ENCODE measurements around the gene SYT14.

SYT14 gene

DNA sequence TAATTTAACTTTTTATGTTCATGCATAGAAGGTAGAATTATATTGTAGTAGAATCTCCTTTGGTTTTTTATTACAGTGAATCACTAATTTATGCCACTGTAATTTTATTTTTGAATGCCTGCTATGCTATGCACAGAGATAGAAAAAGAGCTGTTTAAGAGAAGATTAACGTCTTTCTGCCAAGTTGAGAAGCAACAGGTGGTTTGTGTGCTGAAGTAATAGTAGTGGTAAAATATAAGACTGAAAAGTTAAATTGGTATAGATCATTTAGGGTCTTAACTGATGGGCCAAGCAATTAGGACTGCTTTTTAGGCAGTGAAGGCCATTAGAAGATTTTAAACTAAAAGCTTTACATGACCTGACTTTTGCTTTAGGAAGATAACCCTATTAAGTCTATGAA, 115.1 kb downstream of the SYT14 start:
- Histone ChIP-seq H3K4me3 (ENCODE audit: severe bottlenecking) (no peak overlapping the region), H3K4me1 (ENCODE audit: insufficient read depth, poor library complexity, severe bottlenecking) (no peaks in the 10 kb centered on the region), H3K36me3 (ENCODE audit: low read depth) (no peaks in the 10 kb centered on the region), H3K27me3 (ENCODE audit: insufficient read depth, poor library complexity, severe bottlenecking) (no peaks in the 10 kb centered on the region), H3K9me3 (ENCODE audit: severe bottlenecking) (no peaks in the 10 kb centered on the region), H3K27ac (ENCODE audit: poor library complexity, severe bottlenecking) (no peak overlapping the region)
- no peak for TF ChIP-seq CTCF (IDR thresholded peaks at IDR 0.05; ENCODE audit: poor library complexity, severe bottlenecking)
- DNase-seq (ENCODE audit: low spot score) (no peak), ATAC-seq (ENCODE audit: low read depth) (no peak)

- H3K36me3 ChIP-seq (ENCODE audit: low read depth): no peaks in the 10 kb centered on the region
- H3K4me3 ChIP-seq (ENCODE audit: severe bottlenecking): no peak overlapping the region
- no peak for DNase-seq (ENCODE audit: low spot score)
- ATAC-seq (ENCODE audit: low read depth): no peak
- no peaks in the 10 kb centered on the region for H3K4me1 ChIP-seq (ENCODE audit: insufficient read depth, poor library complexity, severe bottlenecking)
- no peak for TF ChIP-seq CTCF (IDR thresholded peaks at IDR 0.05; ENCODE audit: poor library complexity, severe bottlenecking)
- no peaks in the 10 kb centered on the region for H3K9me3 ChIP-seq (ENCODE audit: severe bottlenecking)
- no peak overlapping the region for H3K27ac ChIP-seq (ENCODE audit: poor library complexity, severe bottlenecking)
- H3K27me3 ChIP-seq (ENCODE audit: insufficient read depth, poor library complexity, severe bottlenecking): no peaks in the 10 kb centered on the region
Measured at GRCh38 chr1:210057593-210057992, 119.6 kb downstream of the SYT14 start.

DNA sequence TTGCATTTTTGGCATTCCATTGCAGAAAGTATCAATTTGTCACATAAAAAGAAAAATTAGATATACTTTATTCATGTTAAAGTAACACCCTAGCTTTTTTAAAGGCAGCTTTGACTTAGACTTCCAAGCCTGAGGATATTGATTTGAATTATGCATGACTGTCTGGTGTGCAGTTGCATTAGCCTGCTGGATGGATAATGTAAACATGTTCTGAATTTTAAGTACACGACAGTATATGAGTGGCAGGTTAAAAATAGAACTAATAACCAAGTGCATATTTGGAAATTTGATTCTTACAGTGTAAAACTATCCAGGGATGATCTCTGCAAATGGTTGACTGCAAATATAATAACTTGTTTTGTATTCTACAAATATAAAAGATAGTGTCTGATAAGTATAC, 124.0 kb downstream of the SYT14 start:
- no peak for TF ChIP-seq CTCF (IDR thresholded peaks at IDR 0.05; ENCODE audit: poor library complexity, severe bottlenecking)
- no peak for DNase-seq (ENCODE audit: low spot score)
- Histone ChIP-seq H3K4me3 (ENCODE audit: severe bottlenecking) (no peak overlapping the region), H3K9me3 (ENCODE audit: severe bottlenecking) (no peaks in the 10 kb centered on the region), H3K36me3 (ENCODE audit: low read depth) (no peaks in the 10 kb centered on the region), H3K27me3 (ENCODE audit: insufficient read depth, poor library complexity, severe bottlenecking) (no peaks in the 10 kb centered on the region), H3K27ac (ENCODE audit: poor library complexity, severe bottlenecking) (no peak overlapping the region), H3K4me1 (ENCODE audit: insufficient read depth, poor library complexity, severe bottlenecking) (no peaks in the 10 kb centered on the region)
- no peak for ATAC-seq (ENCODE audit: low read depth)

DNA sequence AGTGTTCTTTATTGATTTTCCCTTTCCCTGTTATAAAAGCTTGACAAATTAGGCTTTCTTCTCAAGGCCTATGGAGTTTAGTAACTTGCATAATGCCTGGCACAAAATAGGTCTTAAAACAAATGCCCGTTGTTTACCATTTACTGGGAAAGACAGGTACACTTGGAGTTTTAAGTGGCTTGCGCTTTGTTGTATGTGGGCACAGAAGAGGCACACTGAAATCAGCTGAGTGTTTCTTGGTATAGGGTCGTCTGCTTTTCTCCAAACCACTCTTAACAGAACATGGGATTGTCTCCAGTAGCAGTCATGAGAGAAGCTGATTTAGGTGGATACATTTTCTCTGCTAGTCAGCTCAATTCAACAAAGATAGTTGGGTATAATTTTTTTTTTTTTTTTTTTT, 132.5 kb downstream of the SYT14 start:
- Histone ChIP-seq H3K27ac (ENCODE audit: poor library complexity, severe bottlenecking) (no peak overlapping the region), H3K9me3 (ENCODE audit: severe bottlenecking) (no peaks in the 10 kb centered on the region), H3K4me1 (ENCODE audit: insufficient read depth, poor library complexity, severe bottlenecking) (no peaks in the 10 kb centered on the region), H3K27me3 (ENCODE audit: insufficient read depth, poor library complexity, severe bottlenecking) (no peaks in the 10 kb centered on the region), H3K36me3 (ENCODE audit: low read depth) (no peaks in the 10 kb centered on the region), H3K4me3 (ENCODE audit: severe bottlenecking) (no peak overlapping the region)
- TF ChIP-seq CTCF (IDR thresholded peaks at IDR 0.05; ENCODE audit: poor library complexity, severe bottlenecking): no peak
- DNase-seq (ENCODE audit: low spot score): no peak
- no peak for ATAC-seq (ENCODE audit: low read depth)

DNA sequence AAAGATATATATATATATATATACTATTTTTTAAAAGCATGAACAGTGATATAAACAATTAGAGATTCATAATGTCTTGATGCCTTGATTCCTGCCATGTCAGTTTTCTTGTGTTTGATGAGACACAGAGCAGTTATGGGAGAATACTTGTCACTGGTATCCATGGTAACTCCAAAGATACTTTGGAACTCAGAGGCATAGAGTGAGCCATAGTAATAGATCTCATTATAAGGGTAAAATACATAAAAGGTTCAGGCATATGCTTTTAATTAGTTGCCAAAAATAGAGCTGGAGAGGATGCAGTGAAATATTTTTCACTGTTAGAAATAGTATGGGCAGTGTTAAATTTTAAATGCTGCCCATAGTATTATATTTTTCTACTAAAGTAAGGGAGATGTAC, 134.1 kb downstream of the SYT14 start:
- no peak for TF ChIP-seq CTCF (IDR thresholded peaks at IDR 0.05; ENCODE audit: poor library complexity, severe bottlenecking)
- Histone ChIP-seq H3K36me3 (ENCODE audit: low read depth) (no peaks in the 10 kb centered on the region), H3K27me3 (ENCODE audit: insufficient read depth, poor library complexity, severe bottlenecking) (no peaks in the 10 kb centered on the region), H3K27ac (ENCODE audit: poor library complexity, severe bottlenecking) (no peak overlapping the region), H3K4me1 (ENCODE audit: insufficient read depth, poor library complexity, severe bottlenecking) (no peaks in the 10 kb centered on the region), H3K9me3 (ENCODE audit: severe bottlenecking) (no peaks in the 10 kb centered on the region), H3K4me3 (ENCODE audit: severe bottlenecking) (no peak overlapping the region)
- DNase-seq (ENCODE audit: low spot score) (no peak), ATAC-seq (ENCODE audit: low read depth) (no peak)
